H1 (cell line): ENCODE data around the gene STK39. TPM values are rescaled to one million over a fixed set of nuclear protein-coding genes. Genes with fewer than 3 reads are reported as not detected.

Source experiments
- CTBP2 ChIP-seq: IDR thresholded peaks from 2 replicates; pipeline ENCODE4 v1.7.0; 2011; ENCODE audit warnings: borderline replicate concordance, mild to moderate bottlenecking, moderate library complexity, mixed read lengths, low read length; ENCODE audit not compliant: insufficient read depth, insufficient read length
- JUN ChIP-seq: IDR thresholded peaks from 2 replicates; pipeline ENCODE4 v1.6.1; 2011; ENCODE audit warnings: low read depth, mild to moderate bottlenecking, improper control_type of control experiment, low read length
- RXRA ChIP-seq: IDR thresholded peaks from 2 replicates; pipeline ENCODE4 v1.6.1; 2011; ENCODE audit warnings: low read depth, mild to moderate bottlenecking, low read length, moderate library complexity; ENCODE audit not compliant: insufficient read depth
- polyA plus RNA-seq, 7 experiments: library from polyadenylated mRNA; depleted of rRNA in 3 of 7; stranded (reverse) in 5 of 7; unstranded in 2 of 7; fragments of >200 nt in 5 of 7; fragments of 200-250 nt in 2 of 7; gene quantifications; 1 replicate in 5 of 7; 2 replicates in 1 of 7; 4 replicates in 1 of 7; pipeline versions ENCODE4 v1.2.1 to v1.2.3, GENCODE V29; 2011 to 2013; ENCODE audit warnings: missing spikeins in 2 of 7, mixed read lengths in 2 of 7
- total RNA-seq: library from RNA; stranded (reverse); fragmentation: NEBNext Ultra II Directional; extraction: Animal tissue kit (Norgen Biotek cat#: 25700); gene quantifications from 2 replicates; pipeline ENCODE4 v1.2.1, GENCODE V29; 2021
- TF ChIP-seq, protein P1 (sequence below): fragments of 300-600 bp; sonication (generic); IDR thresholded peaks from 2 replicates; pipeline ENCODE4 v1.7.1; 2012; ENCODE audit warnings: low read length, moderate library complexity, mild to moderate bottlenecking, inconsistent platforms; ENCODE audit not compliant: insufficient replicate concordance

The STK39 gene
- total and polyA plus RNA-seq, 2 of the 8 experiments (the other 6 are each of a cell fraction or from before 2014, with no cell fraction given), result 13.7 to 23.8 TPM

DNA sequence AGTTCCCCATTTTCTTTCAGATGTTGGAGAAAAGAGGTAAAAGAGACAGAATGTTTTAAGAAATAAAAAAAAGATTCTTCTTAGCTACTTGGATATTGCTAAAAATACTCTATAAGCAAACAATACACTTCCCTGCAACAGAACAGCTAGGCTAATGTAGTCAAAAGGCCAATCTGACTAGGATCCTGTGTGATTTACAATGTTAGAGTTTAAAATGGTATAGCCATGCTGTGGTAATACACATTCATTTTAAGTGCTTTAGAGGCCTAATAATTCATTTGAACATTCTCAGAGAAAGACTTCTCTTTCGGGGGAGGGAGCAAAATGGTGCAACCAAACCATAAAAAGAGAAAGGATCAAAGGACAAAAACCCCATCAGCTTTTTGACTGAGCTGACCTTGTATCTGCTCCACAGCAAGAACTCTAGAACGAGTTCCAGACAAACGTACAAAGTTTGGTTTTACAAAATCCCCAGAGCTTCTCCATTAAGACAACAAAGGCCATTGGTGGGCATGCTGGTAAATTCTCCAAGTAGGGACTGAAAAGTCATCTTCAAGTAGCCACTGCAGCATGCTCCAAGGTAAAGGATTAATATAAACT, 200.2 kb downstream of the STK39 start (continued):
- TF ChIP-seq, protein P1, sequence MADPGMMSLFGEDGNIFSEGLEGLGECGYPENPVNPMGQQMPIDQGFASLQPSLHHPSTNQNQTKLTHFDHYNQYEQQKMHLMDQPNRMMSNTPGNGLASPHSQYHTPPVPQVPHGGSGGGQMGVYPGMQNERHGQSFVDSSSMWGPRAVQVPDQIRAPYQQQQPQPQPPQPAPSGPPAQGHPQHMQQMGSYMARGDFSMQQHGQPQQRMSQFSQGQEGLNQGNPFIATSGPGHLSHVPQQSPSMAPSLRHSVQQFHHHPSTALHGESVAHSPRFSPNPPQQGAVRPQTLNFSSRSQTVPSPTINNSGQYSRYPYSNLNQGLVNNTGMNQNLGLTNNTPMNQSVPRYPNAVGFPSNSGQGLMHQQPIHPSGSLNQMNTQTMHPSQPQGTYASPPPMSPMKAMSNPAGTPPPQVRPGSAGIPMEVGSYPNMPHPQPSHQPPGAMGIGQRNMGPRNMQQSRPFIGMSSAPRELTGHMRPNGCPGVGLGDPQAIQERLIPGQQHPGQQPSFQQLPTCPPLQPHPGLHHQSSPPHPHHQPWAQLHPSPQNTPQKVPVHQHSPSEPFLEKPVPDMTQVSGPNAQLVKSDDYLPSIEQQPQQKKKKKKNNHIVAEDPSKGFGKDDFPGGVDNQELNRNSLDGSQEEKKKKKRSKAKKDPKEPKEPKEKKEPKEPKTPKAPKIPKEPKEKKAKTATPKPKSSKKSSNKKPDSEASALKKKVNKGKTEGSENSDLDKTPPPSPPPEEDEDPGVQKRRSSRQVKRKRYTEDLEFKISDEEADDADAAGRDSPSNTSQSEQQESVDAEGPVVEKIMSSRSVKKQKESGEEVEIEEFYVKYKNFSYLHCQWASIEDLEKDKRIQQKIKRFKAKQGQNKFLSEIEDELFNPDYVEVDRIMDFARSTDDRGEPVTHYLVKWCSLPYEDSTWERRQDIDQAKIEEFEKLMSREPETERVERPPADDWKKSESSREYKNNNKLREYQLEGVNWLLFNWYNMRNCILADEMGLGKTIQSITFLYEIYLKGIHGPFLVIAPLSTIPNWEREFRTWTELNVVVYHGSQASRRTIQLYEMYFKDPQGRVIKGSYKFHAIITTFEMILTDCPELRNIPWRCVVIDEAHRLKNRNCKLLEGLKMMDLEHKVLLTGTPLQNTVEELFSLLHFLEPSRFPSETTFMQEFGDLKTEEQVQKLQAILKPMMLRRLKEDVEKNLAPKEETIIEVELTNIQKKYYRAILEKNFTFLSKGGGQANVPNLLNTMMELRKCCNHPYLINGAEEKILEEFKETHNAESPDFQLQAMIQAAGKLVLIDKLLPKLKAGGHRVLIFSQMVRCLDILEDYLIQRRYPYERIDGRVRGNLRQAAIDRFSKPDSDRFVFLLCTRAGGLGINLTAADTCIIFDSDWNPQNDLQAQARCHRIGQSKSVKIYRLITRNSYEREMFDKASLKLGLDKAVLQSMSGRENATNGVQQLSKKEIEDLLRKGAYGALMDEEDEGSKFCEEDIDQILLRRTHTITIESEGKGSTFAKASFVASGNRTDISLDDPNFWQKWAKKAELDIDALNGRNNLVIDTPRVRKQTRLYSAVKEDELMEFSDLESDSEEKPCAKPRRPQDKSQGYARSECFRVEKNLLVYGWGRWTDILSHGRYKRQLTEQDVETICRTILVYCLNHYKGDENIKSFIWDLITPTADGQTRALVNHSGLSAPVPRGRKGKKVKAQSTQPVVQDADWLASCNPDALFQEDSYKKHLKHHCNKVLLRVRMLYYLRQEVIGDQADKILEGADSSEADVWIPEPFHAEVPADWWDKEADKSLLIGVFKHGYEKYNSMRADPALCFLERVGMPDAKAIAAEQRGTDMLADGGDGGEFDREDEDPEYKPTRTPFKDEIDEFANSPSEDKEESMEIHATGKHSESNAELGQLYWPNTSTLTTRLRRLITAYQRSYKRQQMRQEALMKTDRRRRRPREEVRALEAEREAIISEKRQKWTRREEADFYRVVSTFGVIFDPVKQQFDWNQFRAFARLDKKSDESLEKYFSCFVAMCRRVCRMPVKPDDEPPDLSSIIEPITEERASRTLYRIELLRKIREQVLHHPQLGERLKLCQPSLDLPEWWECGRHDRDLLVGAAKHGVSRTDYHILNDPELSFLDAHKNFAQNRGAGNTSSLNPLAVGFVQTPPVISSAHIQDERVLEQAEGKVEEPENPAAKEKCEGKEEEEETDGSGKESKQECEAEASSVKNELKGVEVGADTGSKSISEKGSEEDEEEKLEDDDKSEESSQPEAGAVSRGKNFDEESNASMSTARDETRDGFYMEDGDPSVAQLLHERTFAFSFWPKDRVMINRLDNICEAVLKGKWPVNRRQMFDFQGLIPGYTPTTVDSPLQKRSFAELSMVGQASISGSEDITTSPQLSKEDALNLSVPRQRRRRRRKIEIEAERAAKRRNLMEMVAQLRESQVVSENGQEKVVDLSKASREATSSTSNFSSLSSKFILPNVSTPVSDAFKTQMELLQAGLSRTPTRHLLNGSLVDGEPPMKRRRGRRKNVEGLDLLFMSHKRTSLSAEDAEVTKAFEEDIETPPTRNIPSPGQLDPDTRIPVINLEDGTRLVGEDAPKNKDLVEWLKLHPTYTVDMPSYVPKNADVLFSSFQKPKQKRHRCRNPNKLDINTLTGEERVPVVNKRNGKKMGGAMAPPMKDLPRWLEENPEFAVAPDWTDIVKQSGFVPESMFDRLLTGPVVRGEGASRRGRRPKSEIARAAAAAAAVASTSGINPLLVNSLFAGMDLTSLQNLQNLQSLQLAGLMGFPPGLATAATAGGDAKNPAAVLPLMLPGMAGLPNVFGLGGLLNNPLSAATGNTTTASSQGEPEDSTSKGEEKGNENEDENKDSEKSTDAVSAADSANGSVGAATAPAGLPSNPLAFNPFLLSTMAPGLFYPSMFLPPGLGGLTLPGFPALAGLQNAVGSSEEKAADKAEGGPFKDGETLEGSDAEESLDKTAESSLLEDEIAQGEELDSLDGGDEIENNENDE, result no peak
- TF ChIP-seq JUN, result no peak
- no peak for TF ChIP-seq CTBP2
- TF ChIP-seq RXRA, result no peak
